Measurements from ENCODE around the gene FERMT2. TPM values are rescaled to one million over a fixed set of nuclear protein-coding genes. Genes with fewer than 3 reads are reported as not detected.

FERMT2 gene
- total RNA-seq, 2 donors from 2014 or later, result 1.3 to 5.0 TPM

DNA sequence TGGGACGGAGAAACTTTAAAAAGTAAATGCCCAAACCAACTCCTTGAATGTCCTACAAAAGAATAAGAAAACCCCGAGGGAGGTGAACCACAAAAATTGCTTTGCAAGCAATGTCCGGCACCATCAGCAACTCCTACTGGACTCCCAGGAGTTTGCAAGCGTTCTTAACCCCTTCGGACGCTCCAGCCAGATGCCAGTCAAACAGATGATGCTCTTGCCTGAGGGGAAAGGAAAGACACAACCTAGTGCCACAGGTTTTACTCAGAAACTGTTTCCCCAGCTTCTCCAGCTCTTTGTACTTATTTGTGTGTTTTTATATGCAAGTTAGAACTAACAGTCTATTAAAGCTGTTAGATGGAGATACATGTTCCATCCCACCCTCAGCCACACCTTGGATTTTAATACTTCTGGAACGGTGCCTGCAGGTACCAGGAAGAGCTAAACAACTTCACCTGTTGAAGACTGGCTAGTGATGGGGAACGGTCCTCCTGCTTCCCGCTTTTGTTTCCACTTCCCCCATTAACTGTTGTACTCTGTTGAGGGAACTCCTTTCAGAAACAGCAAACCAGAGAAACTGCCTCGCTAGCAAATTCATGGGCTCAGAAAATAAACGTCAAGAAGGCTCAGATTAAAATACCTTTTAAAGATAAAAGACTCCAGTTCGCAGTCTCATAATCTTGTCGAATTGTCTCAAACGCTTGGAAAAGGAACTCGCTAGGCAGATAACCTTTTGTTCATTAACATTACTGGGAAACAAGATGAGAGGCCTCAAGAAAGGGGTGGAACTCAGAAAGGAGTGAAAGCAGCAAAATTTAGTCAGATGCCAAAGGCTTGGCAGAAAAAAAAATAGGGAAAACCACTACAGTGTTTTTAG is 1.1 kb upstream of the FERMT2 start:
- Mint-ChIP-seq H3K4me1 (peaks cover 15% of the 10 kb centered on the region), H3K36me3 (ENCODE audit: low read depth) (peaks cover 10% of the 10 kb centered on the region), H3K27ac (no peak overlapping the region), H3K4me3 (peak overlapping the region; percentile 65), H3K9me3 (no peaks in the 10 kb centered on the region), H3K27me3 (peaks cover 32% of the 10 kb centered on the region)
- ATAC-seq (replicated peaks), result no peak

DNA sequence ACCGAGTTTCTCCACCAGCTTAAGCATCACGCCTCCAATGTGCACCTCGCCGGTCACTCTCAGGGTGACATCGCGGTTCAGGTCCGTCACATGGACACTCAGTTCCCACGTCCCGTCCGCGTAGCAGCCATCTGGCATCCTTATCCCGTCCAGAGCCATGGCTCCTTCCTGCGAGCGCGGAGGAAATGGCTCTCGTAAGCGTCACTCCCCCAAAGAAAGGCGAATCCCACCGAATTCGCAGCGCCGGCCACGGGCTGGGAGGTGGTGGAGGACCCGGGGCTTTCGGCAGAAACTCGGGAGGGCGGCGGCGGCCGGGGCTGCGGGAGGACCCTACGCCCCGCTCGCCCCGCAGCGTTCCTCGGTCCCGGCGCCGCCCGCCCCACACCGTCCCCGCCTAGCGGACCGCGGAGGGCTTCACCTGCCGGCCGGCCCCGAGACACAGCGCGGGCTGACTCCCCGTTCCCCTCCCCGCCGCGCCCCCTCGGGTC is 396 bp downstream of the FERMT2 start:
- peak overlapping the region; percentile 79 for H3K4me3 Mint-ChIP-seq
- H3K4me1 Mint-ChIP-seq, result peaks cover 15% of the 10 kb centered on the region
- ATAC-seq (replicated peaks), result peak; percentile 44
- H3K9me3 Mint-ChIP-seq, result no peaks in the 10 kb centered on the region
- H3K27me3 Mint-ChIP-seq, result peaks cover 33% of the 10 kb centered on the region
- H3K27ac Mint-ChIP-seq, result peak overlapping the region; percentile 16
- peaks cover 10% of the 10 kb centered on the region for H3K36me3 Mint-ChIP-seq (ENCODE audit: low read depth)

DNA sequence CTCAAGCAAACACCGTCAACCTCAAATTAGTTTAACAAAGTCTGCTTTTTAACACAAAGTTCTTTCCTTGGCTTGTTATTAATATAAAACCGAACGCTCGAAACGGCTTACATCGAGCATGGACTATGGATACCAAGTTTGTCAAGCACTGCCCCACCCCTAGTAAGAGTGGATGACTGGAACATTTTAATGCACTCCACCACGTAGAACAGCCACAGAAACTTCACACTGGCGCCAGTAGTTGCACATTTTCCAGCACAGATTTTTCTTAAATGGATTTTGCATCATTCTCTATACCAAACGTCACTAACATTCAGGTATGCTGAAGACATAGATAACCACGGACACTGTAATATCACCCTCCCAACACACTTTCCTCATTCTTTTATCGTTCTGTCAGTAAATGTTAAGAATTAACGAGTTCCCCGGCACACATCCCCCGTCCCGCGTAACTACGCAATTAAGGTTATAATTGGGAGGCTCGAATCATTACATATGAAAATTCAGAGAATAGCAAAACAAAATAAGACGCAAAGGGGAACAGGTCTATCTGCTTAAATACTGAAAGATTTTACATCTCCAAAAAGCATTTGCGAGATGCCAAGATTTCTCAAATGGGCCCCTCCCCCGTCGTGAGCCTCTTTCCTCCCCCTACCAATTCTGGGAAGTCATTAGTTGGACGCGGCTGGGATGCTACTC is 990 bp downstream of the FERMT2 start:
- Mint-ChIP-seq H3K36me3 (ENCODE audit: low read depth) (peaks cover 10% of the 10 kb centered on the region), H3K4me1 (peaks cover 15% of the 10 kb centered on the region), H3K4me3 (peak overlapping the region; percentile 79), H3K27me3 (peaks cover 33% of the 10 kb centered on the region), H3K9me3 (no peaks in the 10 kb centered on the region), H3K27ac (peak overlapping the region; percentile 16)
- peak; percentile 52 for ATAC-seq (replicated peaks)

DNA sequence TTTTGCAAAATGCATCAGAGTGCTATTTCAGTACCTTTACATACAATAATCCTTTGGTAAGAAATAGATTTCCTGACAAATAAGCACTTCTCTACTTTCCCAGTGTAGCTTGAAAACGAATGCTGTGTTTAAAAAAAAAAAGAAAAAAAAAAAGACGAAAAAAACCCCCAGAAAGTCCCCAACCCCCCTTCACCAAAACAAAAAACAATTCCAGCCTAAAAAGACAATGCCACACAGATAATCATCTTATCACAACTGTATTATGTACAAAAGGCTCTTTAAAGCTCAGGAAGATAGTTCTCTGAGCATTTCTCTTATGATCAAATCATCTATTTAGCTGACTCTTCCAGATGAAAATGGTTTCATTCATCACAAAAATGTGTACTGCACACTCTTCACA is 1.6 kb downstream of the FERMT2 start:
- H3K36me3 Mint-ChIP-seq (ENCODE audit: low read depth), result peaks cover 10% of the 10 kb centered on the region
- no peak for ATAC-seq (replicated peaks)
- H3K4me1 Mint-ChIP-seq, result peaks cover 15% of the 10 kb centered on the region
- peak overlapping the region; percentile 79 for H3K4me3 Mint-ChIP-seq
- no peaks in the 10 kb centered on the region for H3K9me3 Mint-ChIP-seq
- no peak overlapping the region for H3K27ac Mint-ChIP-seq
- H3K27me3 Mint-ChIP-seq, result peaks cover 33% of the 10 kb centered on the region

DNA sequence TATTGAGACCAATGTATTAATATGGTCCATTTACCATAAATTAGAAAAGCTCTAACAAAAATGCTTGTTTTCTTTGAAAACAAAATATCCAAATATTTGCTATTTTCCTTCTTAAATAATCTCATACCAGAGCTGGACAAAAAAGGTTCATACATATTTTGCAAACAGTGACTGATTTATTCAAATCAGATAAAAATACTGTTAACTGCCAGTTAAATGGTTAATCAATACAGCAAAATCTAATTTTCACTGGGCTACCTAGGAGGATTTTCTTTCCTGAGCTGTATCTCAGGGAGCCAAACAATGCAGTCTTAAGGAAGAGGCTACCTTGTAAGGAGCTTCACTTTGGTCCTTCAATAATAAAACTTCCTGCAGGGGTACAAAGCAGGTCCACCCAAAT is 2.0 kb downstream of the FERMT2 start:
- Mint-ChIP-seq H3K27ac (no peak overlapping the region), H3K27me3 (peaks cover 33% of the 10 kb centered on the region), H3K4me1 (peaks cover 15% of the 10 kb centered on the region), H3K36me3 (ENCODE audit: low read depth) (peaks cover 10% of the 10 kb centered on the region), H3K4me3 (peak overlapping the region; percentile 79), H3K9me3 (no peaks in the 10 kb centered on the region)
- no peak for ATAC-seq (replicated peaks)

DNA sequence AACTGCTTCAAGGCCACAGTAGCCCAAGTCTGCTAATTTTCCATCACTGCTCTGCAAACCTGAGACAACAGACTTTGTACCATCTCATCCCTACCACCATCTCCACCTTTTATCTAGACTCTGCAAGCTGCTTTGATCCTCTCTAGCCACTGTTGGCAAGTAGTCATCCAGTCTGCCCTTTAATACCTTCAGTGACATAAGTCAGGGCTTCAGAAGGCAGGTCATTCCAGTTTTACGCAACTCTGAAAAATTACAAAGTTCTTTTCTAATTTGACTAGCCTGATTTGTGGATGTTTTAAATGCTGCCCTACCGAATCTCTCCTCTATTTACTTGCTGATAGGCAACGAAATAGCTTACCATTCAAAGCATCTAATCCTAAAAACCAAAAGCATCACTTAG is 2.8 kb downstream of the FERMT2 start:
- H3K27me3 Mint-ChIP-seq, result peaks cover 33% of the 10 kb centered on the region
- no peak for ATAC-seq (replicated peaks)
- H3K4me3 Mint-ChIP-seq, result no peak overlapping the region
- H3K9me3 Mint-ChIP-seq, result no peaks in the 10 kb centered on the region
- H3K4me1 Mint-ChIP-seq, result peaks cover 15% of the 10 kb centered on the region
- peaks cover 10% of the 10 kb centered on the region for H3K36me3 Mint-ChIP-seq (ENCODE audit: low read depth)
- H3K27ac Mint-ChIP-seq, result no peak overlapping the region

DNA sequence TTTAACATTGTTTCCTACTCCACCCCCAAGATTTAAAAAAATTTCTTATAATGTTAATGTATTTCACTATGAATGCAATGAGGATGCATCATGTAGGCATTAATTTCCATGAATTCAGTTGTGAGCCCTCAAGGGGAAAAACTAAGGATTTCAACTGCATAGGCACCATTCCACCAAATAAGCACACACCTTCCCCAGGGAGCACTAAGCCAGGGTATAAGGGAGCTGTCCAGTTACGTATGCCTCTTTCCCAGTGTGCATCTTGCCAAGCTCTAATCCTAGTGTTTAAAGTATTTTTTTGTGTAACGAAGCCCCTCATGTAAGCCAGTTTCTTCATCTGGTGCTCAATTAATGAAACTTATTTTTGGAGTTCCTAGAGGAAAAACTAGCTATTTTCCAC is 6.6 kb downstream of the FERMT2 start:
- peaks cover 17% of the 10 kb centered on the region for H3K27me3 Mint-ChIP-seq
- no peak overlapping the region for H3K27ac Mint-ChIP-seq
- no peak for ATAC-seq (replicated peaks)
- H3K36me3 Mint-ChIP-seq (ENCODE audit: low read depth), result peaks cover 1% of the 10 kb centered on the region
- H3K4me1 Mint-ChIP-seq, result peaks cover 2% of the 10 kb centered on the region
- no peaks in the 10 kb centered on the region for H3K9me3 Mint-ChIP-seq
- no peak overlapping the region for H3K4me3 Mint-ChIP-seq

DNA sequence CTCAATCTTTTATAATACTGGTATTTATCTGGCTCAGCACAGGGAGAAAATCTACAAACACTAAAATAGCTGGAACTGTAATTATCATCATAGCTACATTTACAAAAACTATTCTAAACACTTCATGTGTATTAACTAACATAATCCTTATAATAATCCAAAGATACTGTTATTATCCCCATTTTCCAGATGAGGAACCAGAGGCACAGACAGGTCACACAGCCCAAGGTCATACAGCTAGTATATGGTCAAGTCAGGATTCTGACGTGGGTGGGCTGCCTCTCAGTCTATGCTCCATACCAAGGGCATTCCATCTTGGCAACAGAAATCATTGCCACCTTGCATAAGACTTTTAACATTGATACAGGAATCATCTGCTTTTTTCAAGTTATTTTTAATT is 11.4 kb downstream of the FERMT2 start:
- Mint-ChIP-seq H3K4me3 (no peak overlapping the region), H3K4me1 (no peaks in the 10 kb centered on the region), H3K27me3 (peaks cover 8% of the 10 kb centered on the region), H3K9me3 (no peaks in the 10 kb centered on the region), H3K36me3 (ENCODE audit: low read depth) (no peaks in the 10 kb centered on the region), H3K27ac (no peak overlapping the region)
- ATAC-seq (replicated peaks), result no peak

DNA sequence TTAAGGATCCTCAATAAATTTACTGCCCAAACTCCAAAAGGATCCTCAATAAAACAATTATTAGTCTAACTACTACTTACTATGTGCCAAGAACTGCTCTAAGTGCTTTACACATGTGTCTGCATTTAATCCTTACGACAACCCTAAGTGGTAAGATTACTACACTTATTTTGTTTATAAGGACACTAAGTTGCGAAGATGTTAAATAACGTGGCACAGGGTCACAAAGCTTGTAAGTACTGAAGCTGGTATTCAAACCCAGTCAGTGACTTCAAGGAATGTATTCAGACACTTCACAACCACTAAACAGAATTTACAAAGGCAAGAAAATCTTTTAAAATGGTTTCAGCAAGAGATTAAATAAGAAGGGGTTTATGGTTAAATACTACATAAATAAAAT is 13.0 kb downstream of the FERMT2 start:
- Mint-ChIP-seq H3K4me1 (no peaks in the 10 kb centered on the region), H3K4me3 (no peak overlapping the region), H3K27me3 (peaks cover 8% of the 10 kb centered on the region), H3K9me3 (no peaks in the 10 kb centered on the region), H3K36me3 (ENCODE audit: low read depth) (no peaks in the 10 kb centered on the region), H3K27ac (no peak overlapping the region)
- ATAC-seq (replicated peaks), result no peak

DNA sequence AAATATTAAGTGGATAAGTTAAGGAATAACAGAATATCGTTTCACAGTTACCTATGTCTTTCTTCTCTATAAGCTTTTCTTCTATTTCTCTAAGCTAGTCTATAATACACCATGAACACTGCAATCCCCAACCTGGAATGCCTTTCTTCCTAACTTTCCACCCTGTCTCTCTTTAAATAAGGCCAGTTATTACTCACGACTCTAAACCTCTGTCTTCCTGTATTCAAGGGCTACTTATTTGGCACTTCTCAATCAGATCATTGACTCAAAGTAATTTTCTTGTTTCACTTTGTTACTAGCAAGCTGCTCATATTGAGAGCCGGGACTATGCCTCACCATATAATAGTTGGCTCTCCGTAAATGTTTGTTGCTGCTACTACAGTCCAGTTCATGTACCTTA is 13.5 kb downstream of the FERMT2 start:
- no peak for ATAC-seq (replicated peaks)

DNA sequence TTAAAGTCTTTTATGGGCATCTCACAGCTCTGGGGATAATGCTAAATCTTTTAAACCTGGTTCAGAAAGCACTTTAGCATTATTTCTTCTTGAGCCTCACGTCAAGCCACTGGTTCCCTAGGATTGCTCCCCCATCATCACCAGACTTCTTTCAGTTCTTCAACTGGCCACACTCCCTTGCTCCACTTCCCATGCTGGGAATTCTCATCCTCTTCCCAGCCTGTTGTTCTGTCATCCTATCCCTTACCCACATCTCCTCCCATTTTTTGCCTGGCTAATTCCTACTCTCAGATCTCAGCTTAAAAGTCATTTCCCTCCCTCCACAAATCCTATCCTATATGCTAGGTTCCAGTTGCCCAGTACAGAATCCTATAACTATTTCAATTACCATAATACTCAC is 14.4 kb downstream of the FERMT2 start:
- peaks cover 8% of the 10 kb centered on the region for H3K27me3 Mint-ChIP-seq
- no peak overlapping the region for H3K4me3 Mint-ChIP-seq
- H3K36me3 Mint-ChIP-seq (ENCODE audit: low read depth), result no peaks in the 10 kb centered on the region
- no peaks in the 10 kb centered on the region for H3K9me3 Mint-ChIP-seq
- H3K27ac Mint-ChIP-seq, result no peak overlapping the region
- no peaks in the 10 kb centered on the region for H3K4me1 Mint-ChIP-seq
- no peak for ATAC-seq (replicated peaks)

More for the DNA sequence above, 13.5 kb downstream of the FERMT2 start:
- Mint-ChIP-seq H3K4me3 (no peak overlapping the region), H3K36me3 (ENCODE audit: low read depth) (no peaks in the 10 kb centered on the region), H3K4me1 (no peaks in the 10 kb centered on the region), H3K9me3 (no peaks in the 10 kb centered on the region), H3K27me3 (peaks cover 8% of the 10 kb centered on the region), H3K27ac (no peak overlapping the region)

DNA sequence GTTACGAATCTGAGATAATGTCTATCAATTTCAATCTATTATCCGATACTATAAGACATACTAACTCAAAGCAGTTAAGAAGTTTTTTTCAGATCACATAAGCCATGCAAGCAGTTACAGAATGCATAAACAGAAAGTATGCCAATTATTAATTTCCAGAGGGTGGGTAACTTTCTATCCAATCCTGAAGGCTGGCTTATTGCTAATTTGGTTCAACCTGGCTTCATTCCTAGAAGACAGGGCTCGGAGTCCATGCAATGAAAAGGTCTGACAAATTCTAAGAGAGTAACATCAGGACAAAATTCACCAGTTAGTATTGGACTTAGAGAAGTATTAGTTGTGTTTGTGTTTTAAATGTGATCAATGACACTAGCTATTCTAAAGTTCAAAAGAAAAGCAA is 15.0 kb downstream of the FERMT2 start:
- H3K27me3 Mint-ChIP-seq, result peaks cover 8% of the 10 kb centered on the region
- H3K36me3 Mint-ChIP-seq (ENCODE audit: low read depth), result no peaks in the 10 kb centered on the region
- no peaks in the 10 kb centered on the region for H3K9me3 Mint-ChIP-seq
- no peak for ATAC-seq (replicated peaks)
- H3K4me1 Mint-ChIP-seq, result no peaks in the 10 kb centered on the region
- no peak overlapping the region for H3K4me3 Mint-ChIP-seq
- H3K27ac Mint-ChIP-seq, result no peak overlapping the region

DNA sequence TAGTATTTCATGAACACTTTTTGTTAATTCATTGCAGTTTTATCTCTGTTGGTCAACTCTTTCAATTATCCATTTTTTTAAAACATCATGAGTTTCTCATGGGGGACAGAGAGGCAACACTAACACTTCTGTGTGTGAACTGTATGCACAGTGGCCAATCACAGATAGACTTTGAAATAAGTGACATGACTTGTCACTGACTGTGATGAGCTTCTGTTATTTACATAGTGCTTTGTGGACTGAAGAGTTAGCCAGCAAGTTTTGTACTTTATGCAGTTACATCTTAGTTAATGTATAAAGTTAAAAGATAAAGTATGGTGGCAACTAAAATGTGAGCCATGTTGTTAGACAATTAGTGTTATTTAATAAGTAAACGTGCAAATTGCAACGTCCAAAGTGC is 16.1 kb downstream of the FERMT2 start:
- no peak for ATAC-seq (replicated peaks)
- no peak overlapping the region for H3K27ac Mint-ChIP-seq
- no peak overlapping the region for H3K4me3 Mint-ChIP-seq
- H3K9me3 Mint-ChIP-seq, result no peaks in the 10 kb centered on the region
- no peaks in the 10 kb centered on the region for H3K36me3 Mint-ChIP-seq (ENCODE audit: low read depth)
- no peaks in the 10 kb centered on the region for H3K4me1 Mint-ChIP-seq
- H3K27me3 Mint-ChIP-seq, result peaks cover 8% of the 10 kb centered on the region

DNA sequence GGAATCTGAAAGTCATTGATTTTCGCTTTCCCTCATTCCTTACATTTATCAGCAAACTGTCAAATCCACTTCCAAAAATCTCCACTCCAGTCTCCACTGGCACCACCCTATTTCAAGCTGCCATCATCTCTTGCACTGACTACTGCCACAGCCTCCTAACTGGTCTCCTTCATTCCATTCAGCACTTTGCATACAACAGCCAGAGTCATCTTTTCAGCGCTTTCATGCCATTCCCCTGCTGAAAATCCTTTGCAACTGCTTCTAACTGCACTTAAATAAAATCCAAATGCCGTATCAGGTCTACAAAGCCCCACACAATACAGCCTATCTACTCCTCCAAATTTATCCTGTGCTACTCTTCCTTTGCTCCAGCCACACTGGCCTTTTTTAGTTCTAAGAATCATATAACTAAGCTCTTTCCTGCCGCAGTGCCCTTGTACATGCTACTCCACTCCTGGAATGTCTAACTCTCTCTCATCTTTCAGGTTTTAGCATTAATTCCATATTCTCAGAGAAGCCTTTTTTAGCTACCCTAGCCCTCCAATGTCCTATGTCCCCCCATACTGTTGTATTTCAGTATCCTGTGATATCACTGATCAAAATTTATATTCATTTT is 21.6 kb downstream of the FERMT2 start:
- Mint-ChIP-seq H3K27me3 (peaks cover 6% of the 10 kb centered on the region), H3K27ac (no peak overlapping the region), H3K36me3 (ENCODE audit: low read depth) (no peaks in the 10 kb centered on the region), H3K4me3 (no peak overlapping the region), H3K4me1 (peaks cover 10% of the 10 kb centered on the region), H3K9me3 (no peaks in the 10 kb centered on the region)
- ATAC-seq (replicated peaks), result no peak

Data from activated T-helper 17 cell treated with anti-CD3 and anti-CD28 coated beads, Interleukin-2, amount 50 U/mL, for 72 hours (primary cell).